GM12801 (cell line): ENCODE results near the gene OTOP3.

Experiments
- TF ChIP-seq, protein P1 (sequence below): IDR thresholded peaks from one replicate; pipeline ENCODE4 v1.5.1; 2011; ENCODE audit warnings: control low read depth; ENCODE audit not compliant: insufficient read length; ENCODE audit errors: extremely low read depth

Gene OTOP3

DNA sequence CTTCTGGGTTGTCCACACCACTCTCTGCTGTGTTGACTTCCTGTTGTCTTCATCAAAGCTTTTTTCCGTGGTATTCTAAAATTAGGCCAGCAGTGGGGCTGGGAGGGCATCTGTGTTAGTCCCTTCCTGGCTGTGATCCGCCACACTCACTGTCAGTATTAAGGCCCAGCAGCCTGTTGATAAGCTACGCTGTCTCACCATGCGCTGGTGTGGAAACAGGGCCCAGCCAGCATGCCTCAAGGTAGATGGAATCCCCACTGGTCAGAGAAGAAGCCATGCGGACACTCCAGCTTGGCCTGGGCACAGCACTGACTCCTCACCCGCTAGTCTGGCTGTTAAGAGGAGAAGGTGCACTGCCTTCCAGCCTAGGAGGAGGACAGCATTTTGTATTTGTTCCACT lies 63.1 kb downstream of the OTOP3 start:
- TF ChIP-seq, protein P1, sequence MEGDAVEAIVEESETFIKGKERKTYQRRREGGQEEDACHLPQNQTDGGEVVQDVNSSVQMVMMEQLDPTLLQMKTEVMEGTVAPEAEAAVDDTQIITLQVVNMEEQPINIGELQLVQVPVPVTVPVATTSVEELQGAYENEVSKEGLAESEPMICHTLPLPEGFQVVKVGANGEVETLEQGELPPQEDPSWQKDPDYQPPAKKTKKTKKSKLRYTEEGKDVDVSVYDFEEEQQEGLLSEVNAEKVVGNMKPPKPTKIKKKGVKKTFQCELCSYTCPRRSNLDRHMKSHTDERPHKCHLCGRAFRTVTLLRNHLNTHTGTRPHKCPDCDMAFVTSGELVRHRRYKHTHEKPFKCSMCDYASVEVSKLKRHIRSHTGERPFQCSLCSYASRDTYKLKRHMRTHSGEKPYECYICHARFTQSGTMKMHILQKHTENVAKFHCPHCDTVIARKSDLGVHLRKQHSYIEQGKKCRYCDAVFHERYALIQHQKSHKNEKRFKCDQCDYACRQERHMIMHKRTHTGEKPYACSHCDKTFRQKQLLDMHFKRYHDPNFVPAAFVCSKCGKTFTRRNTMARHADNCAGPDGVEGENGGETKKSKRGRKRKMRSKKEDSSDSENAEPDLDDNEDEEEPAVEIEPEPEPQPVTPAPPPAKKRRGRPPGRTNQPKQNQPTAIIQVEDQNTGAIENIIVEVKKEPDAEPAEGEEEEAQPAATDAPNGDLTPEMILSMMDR = no peak

DNA sequence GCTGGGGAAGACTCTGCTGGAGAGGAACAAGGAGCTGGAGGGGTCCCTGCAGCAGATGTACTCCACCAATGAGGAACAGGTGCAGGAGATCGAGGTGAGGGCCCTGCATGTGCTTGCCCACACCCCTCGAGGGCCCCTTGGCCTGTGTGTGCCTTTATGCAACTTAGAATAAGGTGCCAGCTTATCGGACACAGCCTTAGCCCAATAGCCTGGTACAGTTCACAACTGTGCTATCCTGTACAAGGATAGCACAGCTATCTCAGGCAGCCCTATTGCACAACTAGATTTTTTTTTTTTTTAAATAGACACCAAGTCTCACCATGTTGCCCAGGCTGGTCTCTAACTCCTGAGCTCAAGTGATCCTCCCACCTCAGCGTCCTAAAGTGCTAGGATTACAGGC lies 63.8 kb downstream of the OTOP3 start:
- TF ChIP-seq, protein P1 = no peak
